IPS-15b (cell line): ENCODE measurements around the gene GNA12.

Experiments used
- H3K27me3 ChIP-seq: one replicate; pipeline ENCODE4 v1.6.1; 2013; ENCODE audit warnings: low read length; ENCODE audit not compliant: control insufficient read depth, insufficient read depth
- H3K36me3 ChIP-seq: one replicate; pipeline ENCODE4 v1.6.1; 2013; ENCODE audit warnings: low read length; ENCODE audit not compliant: control insufficient read depth, insufficient read depth
- H3K4me1 ChIP-seq: one replicate; pipeline ENCODE4 v1.6.1; 2013; ENCODE audit warnings: mild to moderate bottlenecking, low read length; ENCODE audit not compliant: control insufficient read depth, insufficient read depth
- H3K4me3 ChIP-seq: one replicate; pipeline ENCODE4 v1.5.1; 2013; ENCODE audit warnings: low read depth, low read length
- H3K9ac ChIP-seq: one replicate; pipeline ENCODE4 v1.6.1; 2013; ENCODE audit warnings: low read depth, mild to moderate bottlenecking, low read length
- H3K9me3 ChIP-seq: one replicate; pipeline ENCODE4 v1.6.1; 2013; ENCODE audit warnings: mild to moderate bottlenecking, low read length; ENCODE audit not compliant: control insufficient read depth, insufficient read depth

GNA12 gene

GRCh38 chr7:2811476-2812113, 32.5 kb downstream of the GNA12 start:
- H3K9me3 ChIP-seq, result no peaks in the 10 kb centered on the region
- no peaks in the 10 kb centered on the region for H3K36me3 ChIP-seq
- H3K4me1 ChIP-seq, result peaks cover 23% of the 10 kb centered on the region
- H3K9ac ChIP-seq, result no peak overlapping the region
- no peak overlapping the region for H3K4me3 ChIP-seq
- H3K27me3 ChIP-seq, result no peaks in the 10 kb centered on the region

GRCh38 chr7:2810682-2811415, 33.3 kb downstream of the GNA12 start:
- Histone ChIP-seq H3K27me3 (no peaks in the 10 kb centered on the region), H3K4me1 (peaks cover 23% of the 10 kb centered on the region), H3K36me3 (no peaks in the 10 kb centered on the region), H3K9ac (no peak overlapping the region), H3K9me3 (no peaks in the 10 kb centered on the region), H3K4me3 (no peak overlapping the region)

- Histone ChIP-seq H3K36me3 (no peaks in the 10 kb centered on the region), H3K4me1 (peaks cover 23% of the 10 kb centered on the region), H3K4me3 (no peak overlapping the region), H3K9ac (no peak overlapping the region), H3K27me3 (no peaks in the 10 kb centered on the region), H3K9me3 (no peaks in the 10 kb centered on the region)
Measured at GRCh38 chr7:2809903-2810625, 34.0 kb downstream of the GNA12 start.

- H3K9me3 ChIP-seq, result no peaks in the 10 kb centered on the region
- H3K4me3 ChIP-seq, result no peak overlapping the region
- H3K4me1 ChIP-seq, result peaks cover 20% of the 10 kb centered on the region
- H3K36me3 ChIP-seq, result no peaks in the 10 kb centered on the region
- no peaks in the 10 kb centered on the region for H3K27me3 ChIP-seq
- no peak overlapping the region for H3K9ac ChIP-seq
Measured at GRCh38 chr7:2808891-2809665, 35.0 kb downstream of the GNA12 start.

GRCh38 chr7:2807845-2808772, 36.0 kb downstream of the GNA12 start:
- H3K9me3 ChIP-seq, result no peaks in the 10 kb centered on the region
- H3K4me1 ChIP-seq, result peaks cover 19% of the 10 kb centered on the region
- no peaks in the 10 kb centered on the region for H3K36me3 ChIP-seq
- H3K4me3 ChIP-seq, result no peak overlapping the region
- H3K9ac ChIP-seq, result no peak overlapping the region
- H3K27me3 ChIP-seq, result no peaks in the 10 kb centered on the region

GRCh38 chr7:2807460-2807844, 36.7 kb downstream of the GNA12 start:
- Histone ChIP-seq H3K4me1 (peaks cover 23% of the 10 kb centered on the region), H3K4me3 (no peak overlapping the region), H3K9me3 (no peaks in the 10 kb centered on the region), H3K27me3 (no peaks in the 10 kb centered on the region), H3K9ac (no peak overlapping the region), H3K36me3 (no peaks in the 10 kb centered on the region)

GRCh38 chr7:2806571-2806970, 37.5 kb downstream of the GNA12 start:
- Histone ChIP-seq H3K4me3 (no peak overlapping the region), H3K9ac (no peak overlapping the region), H3K4me1 (peaks cover 27% of the 10 kb centered on the region), H3K9me3 (no peaks in the 10 kb centered on the region), H3K27me3 (no peaks in the 10 kb centered on the region), H3K36me3 (no peaks in the 10 kb centered on the region)

- H3K36me3 ChIP-seq, result no peaks in the 10 kb centered on the region
- no peaks in the 10 kb centered on the region for H3K27me3 ChIP-seq
- H3K4me1 ChIP-seq, result peaks cover 37% of the 10 kb centered on the region
- H3K9ac ChIP-seq, result no peak overlapping the region
- no peak overlapping the region for H3K4me3 ChIP-seq
- H3K9me3 ChIP-seq, result no peaks in the 10 kb centered on the region
Measured at GRCh38 chr7:2805213-2805944, 38.7 kb downstream of the GNA12 start.

- Histone ChIP-seq H3K36me3 (no peaks in the 10 kb centered on the region), H3K4me1 (peaks cover 37% of the 10 kb centered on the region), H3K9me3 (no peaks in the 10 kb centered on the region), H3K9ac (no peak overlapping the region), H3K27me3 (no peaks in the 10 kb centered on the region), H3K4me3 (no peak overlapping the region)
Measured at GRCh38 chr7:2804227-2804763, 39.8 kb downstream of the GNA12 start.

- peaks cover 37% of the 10 kb centered on the region for H3K4me1 ChIP-seq
- H3K9ac ChIP-seq, result no peak overlapping the region
- no peaks in the 10 kb centered on the region for H3K9me3 ChIP-seq
- H3K27me3 ChIP-seq, result no peaks in the 10 kb centered on the region
- H3K36me3 ChIP-seq, result no peaks in the 10 kb centered on the region
- H3K4me3 ChIP-seq, result no peak overlapping the region
Measured at GRCh38 chr7:2803755-2804154, 40.4 kb downstream of the GNA12 start.
